Stimulated activated CD8-positive, alpha-beta memory T cell treated with anti-CD3 and anti-CD28 coated beads, Interleukin-7, amount 100 ng/mL, for 4 hours (primary cell): Measurements from ENCODE around the gene PCDHB14.
"Not testable (repeated sequence)": the region's sequence is repeated elsewhere in the genome, so short reads cannot be mapped to it uniquely, and the experiment has no call there.

Experiments used
- DNase-seq, 2 donors: peaks; one replicate each; pipeline ENCODE4 v3.0.0-alpha.2; 2020; ENCODE audit warnings: low read depth in 2 of 2

The PCDHB14 gene

DNA sequence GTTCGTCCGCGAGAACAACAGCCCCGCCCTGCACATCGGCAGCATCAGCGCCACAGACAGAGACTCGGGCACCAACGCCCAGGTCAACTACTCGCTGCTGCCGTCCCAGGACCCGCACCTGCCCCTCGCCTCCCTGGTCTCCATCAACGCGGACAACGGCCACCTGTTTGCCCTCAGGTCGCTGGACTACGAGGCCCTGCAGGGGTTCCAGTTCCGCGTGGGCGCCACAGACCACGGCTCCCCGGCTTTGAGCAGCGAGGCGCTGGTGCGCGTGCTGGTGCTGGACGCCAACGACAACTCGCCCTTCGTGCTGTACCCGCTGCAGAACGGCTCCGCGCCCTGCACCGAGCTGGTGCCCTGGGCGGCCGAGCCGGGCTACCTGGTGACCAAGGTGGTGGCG lies 12.9 kb upstream of the PCDHB14 start:
- not testable (repeated sequence) for DNase-seq

GRCh38 chr5:141210849-141211248 lies 12.3 kb upstream of the PCDHB14 start:
- DNase-seq, result not testable (repeated sequence)

DNA sequence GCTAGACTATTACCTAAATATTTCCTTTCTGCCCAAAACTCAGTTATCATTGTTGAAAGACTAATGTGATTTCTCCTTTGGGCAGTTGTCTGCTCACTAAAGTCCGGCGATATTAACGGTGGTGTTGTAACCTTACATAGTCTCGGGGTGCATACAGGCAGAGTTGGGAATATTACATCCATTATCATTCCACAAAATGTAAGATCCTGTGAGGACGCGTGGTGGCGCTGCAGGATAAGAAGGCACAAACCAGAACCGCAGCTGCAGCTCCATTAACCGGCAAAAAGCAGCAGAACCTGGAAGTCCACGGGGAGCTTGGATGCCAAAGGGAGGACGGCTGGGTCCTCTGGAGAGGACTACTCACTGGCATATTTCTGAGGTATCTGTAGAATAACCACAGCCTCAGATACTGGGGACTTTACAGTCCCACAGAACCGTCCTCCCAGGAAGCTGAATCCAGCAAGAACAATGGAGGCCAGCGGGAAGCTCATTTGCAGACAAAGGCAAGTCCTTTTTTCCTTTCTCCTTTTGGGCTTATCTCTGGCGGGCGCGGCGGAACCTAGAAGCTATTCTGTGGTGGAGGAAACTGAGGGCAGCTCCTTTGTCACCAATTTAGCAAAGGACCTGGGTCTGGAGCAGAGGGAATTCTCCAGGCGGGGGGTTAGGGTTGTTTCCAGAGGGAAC lies 9.3 kb upstream of the PCDHB14 start, which contains the start of gene PCDHB13:
Gene PCDHB13 (plus strand): TSS at position 264 of the 684 bp plus-strand sequence. CDS start 205 bp downstream, at position 469.
- not testable (repeated sequence) for DNase-seq

DNA sequence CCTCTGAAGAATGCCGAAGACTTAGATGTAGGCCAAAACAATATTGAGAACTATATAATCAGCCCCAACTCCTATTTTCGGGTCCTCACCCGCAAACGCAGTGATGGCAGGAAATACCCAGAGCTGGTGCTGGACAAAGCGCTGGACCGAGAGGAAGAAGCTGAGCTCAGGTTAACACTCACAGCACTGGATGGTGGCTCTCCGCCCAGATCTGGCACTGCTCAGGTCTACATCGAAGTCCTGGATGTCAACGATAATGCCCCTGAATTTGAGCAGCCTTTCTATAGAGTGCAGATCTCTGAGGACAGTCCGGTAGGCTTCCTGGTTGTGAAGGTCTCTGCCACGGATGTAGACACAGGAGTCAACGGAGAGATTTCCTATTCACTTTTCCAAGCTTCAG lies 8.6 kb upstream of the PCDHB14 start:
- not testable (repeated sequence) for DNase-seq

DNA sequence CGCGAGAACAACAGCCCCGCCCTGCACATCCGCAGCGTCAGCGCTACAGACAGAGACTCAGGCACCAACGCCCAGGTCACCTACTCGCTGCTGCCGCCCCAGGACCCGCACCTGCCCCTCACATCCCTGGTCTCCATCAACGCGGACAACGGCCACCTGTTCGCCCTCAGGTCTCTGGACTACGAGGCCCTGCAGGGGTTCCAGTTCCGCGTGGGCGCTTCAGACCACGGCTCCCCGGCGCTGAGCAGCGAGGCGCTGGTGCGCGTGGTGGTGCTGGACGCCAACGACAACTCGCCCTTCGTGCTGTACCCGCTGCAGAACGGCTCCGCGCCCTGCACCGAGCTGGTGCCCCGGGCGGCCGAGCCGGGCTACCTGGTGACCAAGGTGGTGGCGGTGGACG lies 7.6 kb upstream of the PCDHB14 start:
- not testable (repeated sequence) for DNase-seq

- not testable (repeated sequence) for DNase-seq
Observed at GRCh38 chr5:141216035-141216434, 7.1 kb upstream of the PCDHB14 start.

- DNase-seq, result not testable (repeated sequence)
Observed at GRCh38 chr5:141224844-141225243, 1.7 kb downstream of the PCDHB14 start.

DNA sequence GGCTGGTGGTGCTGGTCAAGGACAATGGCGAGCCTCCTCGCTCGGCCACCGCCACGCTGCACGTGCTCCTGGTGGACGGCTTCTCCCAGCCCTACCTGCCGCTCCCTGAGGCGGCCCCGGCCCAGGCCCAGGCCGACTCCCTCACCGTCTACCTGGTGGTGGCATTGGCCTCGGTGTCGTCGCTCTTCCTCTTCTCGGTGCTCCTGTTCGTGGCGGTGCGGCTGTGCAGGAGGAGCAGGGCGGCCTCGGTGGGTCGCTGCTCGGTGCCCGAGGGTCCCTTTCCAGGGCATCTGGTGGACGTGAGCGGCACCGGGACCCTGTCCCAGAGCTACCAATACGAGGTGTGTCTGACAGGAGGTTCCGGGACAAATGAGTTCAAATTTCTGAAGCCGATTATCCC lies 2.3 kb downstream of the PCDHB14 start:
- not testable (repeated sequence) for DNase-seq

- no peak for DNase-seq
Observed at GRCh38 chr5:141234109-141234667, 11.0 kb downstream of the PCDHB14 start.

- not testable (repeated sequence) for DNase-seq
Observed at GRCh38 chr5:141235922-141236321, 12.8 kb downstream of the PCDHB14 start.

DNA sequence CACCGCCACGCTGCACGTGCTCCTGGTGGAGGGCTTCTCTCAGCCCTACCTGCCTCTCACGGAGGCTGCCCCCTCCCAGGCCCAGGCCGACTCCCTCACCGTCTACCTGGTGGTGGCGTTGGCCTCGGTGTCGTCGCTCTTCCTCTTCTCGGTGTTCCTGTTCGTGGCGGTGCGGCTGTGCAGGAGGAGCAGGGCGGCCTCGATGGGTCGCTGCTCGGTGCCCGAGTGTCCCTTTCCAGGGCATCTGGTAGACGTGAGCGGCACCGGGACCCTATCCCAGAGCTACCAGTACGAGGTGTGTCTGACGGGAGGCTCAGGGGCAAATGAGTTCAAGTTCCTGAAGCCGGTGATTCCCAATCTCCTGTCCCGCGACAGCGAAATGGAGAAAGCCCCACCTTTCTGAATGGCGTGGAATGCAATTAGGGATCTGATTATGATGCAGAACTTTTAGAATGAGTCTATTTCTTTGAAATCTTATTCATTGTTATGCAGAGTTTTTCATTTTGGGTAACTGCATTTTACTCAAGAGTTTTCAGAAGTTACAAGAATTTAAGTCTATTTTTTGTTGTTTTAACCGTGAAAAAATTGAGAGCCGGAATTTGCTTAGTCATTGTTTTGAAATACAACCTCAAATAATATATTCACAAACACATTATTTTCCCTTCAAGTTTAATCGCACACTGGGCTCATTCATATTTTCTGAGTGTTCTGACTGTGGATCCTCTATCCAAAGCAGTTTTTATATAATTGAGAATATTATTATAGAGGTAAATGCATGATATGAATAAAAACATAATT lies 13.6 kb downstream of the PCDHB14 start:
- no peak for DNase-seq

- DNase-seq, result no peak
Observed at GRCh38 chr5:141241496-141241895, 18.4 kb downstream of the PCDHB14 start.

DNA sequence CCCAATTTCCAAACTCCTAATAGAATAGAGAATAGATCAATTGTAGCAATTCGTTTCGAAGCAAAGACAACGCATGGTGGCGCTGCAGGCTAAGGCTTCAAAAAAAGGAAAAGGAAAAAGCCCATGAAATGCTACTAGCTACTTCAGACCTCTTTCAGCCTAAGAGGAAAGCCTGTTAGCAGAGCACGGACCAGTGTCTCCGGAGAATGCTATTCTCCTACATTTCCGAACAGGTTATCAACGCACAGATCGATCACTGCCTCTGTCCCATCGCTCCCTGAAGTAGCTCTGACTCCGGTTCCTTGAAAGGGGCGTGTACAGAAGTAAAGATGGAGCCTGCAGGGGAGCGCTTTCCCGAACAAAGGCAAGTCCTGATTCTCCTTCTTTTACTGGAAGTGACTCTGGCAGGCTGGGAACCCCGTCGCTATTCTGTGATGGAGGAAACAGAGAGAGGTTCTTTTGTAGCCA lies 22.1 kb downstream of the PCDHB14 start, which contains the start of gene PCDHB15:
Gene PCDHB15 (plus strand): TSS at position 146 of the 468 bp plus-strand sequence. CDS start 184 bp downstream, at position 330.
- DNase-seq, result no peak

DNA sequence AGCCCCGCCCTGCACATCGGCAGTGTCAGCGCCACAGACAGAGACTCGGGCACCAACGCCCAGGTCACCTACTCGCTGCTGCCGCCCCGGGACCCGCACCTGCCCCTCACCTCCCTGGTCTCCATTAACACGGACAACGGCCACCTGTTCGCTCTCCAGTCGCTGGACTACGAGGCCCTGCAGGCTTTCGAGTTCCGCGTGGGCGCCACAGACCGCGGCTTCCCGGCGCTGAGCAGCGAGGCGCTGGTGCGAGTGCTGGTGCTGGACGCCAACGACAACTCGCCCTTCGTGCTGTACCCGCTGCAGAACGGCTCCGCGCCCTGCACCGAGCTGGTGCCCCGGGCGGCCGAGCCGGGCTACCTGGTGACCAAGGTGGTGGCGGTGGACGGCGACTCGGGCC lies 23.8 kb downstream of the PCDHB14 start:
- not testable (repeated sequence) for DNase-seq

DNA sequence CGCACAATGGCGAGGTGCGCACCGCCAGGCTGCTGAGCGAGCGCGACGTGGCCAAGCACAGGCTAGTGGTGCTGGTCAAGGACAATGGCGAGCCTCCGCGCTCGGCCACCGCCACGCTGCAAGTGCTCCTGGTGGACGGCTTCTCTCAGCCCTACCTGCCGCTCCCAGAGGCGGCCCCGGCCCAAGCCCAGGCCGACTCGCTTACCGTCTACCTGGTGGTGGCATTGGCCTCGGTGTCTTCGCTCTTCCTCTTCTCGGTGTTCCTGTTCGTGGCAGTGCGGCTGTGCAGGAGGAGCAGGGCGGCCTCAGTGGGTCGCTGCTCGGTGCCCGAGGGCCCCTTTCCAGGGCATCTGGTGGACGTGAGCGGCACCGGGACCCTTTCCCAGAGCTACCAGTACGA lies 24.3 kb downstream of the PCDHB14 start:
- DNase-seq, result not testable (repeated sequence)

- DNase-seq, result no peak
Observed at GRCh38 chr5:141250576-141250975, 27.4 kb downstream of the PCDHB14 start.

GRCh38 chr5:141258464-141258863 lies 35.3 kb downstream of the PCDHB14 start:
- no peak for DNase-seq

DNA sequence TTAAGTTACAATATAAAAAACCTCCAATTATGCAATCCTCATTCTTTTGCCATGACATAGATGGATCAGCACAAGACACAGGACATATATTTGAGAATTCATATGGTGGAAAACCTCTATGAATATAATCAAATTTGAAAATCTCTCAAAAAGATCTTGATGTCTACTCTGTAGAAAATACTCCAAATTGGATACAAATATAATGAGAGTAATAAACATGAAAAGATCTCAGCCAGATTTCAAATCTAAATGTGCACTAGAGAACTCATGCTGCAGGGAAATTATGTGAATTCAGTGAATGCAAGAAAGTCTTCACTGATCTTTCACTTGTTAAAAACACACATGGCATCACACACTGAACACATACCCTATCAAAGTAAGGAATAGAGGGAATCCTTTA lies 35.8 kb downstream of the PCDHB14 start:
- no peak for DNase-seq

- DNase-seq, result no peak
Observed at GRCh38 chr5:141260458-141261237, 37.5 kb downstream of the PCDHB14 start.

- no peak for DNase-seq
Observed at GRCh38 chr5:141261238-141261546, 38.0 kb downstream of the PCDHB14 start.

GRCh38 chr5:141269195-141269594 lies 46.1 kb downstream of the PCDHB14 start:
- DNase-seq, result no peak

DNA sequence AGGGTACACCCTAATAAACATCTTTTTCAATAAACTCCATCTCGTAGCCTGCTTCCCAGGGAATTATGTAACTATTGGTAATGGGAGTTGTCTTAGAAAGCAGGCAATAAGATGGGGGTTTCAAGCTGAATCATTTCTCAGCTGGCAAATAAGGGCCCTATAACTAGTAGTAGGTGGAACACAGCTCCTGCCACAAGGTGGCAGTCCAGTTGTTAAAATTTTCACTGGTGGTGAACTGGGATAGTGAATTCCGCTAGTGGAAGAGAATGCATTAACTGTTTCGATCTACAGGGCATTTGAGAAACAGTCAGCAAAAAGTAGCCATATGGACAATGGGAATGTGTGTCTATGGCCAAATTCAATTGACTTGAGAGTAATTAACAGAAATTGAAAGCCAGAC lies 49.8 kb downstream of the PCDHB14 start:
- no peak for DNase-seq
